Measurements from ENCODE around the gene CLHC1. TPM values are rescaled to one million over a fixed set of nuclear protein-coding genes. Genes with fewer than 3 reads are reported as not detected.
A peak's percentile ranks its signal among the peaks of the same experiment; 100 is the strongest.
"Not testable (repeated sequence)": the region's sequence is repeated elsewhere in the genome, so short reads cannot be mapped to it uniquely, and the experiment has no call there.

CLHC1 gene
- total RNA-seq, 1 experiment from 2014 or later: 3.0 TPM

GRCh38 chr2:55232863-55233657 lies 967 bp upstream of the CLHC1 start:
- peak; percentile 15 for DNase-seq (ENCODE audit: low read depth)

- peak; percentile 30 for DNase-seq (ENCODE audit: low read depth)
These were observed 478 bp downstream of the CLHC1 start for GRCh38 chr2:55231546-55232083.

- no peak for DNase-seq (ENCODE audit: low read depth)
These were observed 1.5 kb downstream of the CLHC1 start for GRCh38 chr2:55230551-55230950.

GRCh38 chr2:55229221-55229620 lies 2.9 kb downstream of the CLHC1 start:
- no peak for DNase-seq (ENCODE audit: low read depth)

- no peak for DNase-seq (ENCODE audit: low read depth)
These were observed 3.9 kb downstream of the CLHC1 start for GRCh38 chr2:55228226-55228563.

- peak; percentile 19 for DNase-seq (ENCODE audit: low read depth)
These were observed 4.5 kb downstream of the CLHC1 start for GRCh38 chr2:55227437-55228225.

- no peak for DNase-seq (ENCODE audit: low read depth)
These were observed 6.5 kb downstream of the CLHC1 start for GRCh38 chr2:55225481-55226020.

GRCh38 chr2:55224761-55225261 lies 7.3 kb downstream of the CLHC1 start:
- no peak for DNase-seq (ENCODE audit: low read depth)

GRCh38 chr2:55223958-55224760 lies 7.9 kb downstream of the CLHC1 start:
- DNase-seq (ENCODE audit: low read depth): no peak

- no peak for DNase-seq (ENCODE audit: low read depth)
These were observed 18.3 kb downstream of the CLHC1 start for GRCh38 chr2:55213822-55214221.

GRCh38 chr2:55204950-55205349 lies 27.1 kb downstream of the CLHC1 start:
- DNase-seq (ENCODE audit: low read depth): no peak

- DNase-seq (ENCODE audit: low read depth): no peak
These were observed 27.6 kb downstream of the CLHC1 start for GRCh38 chr2:55204536-55204935.

GRCh38 chr2:55200416-55200815 lies 31.7 kb downstream of the CLHC1 start:
- no peak for DNase-seq (ENCODE audit: low read depth)

- DNase-seq (ENCODE audit: low read depth): no peak
These were observed 35.6 kb downstream of the CLHC1 start for GRCh38 chr2:55196526-55196925.

- not testable (repeated sequence) for DNase-seq (ENCODE audit: low read depth)
These were observed 40.2 kb downstream of the CLHC1 start for GRCh38 chr2:55191888-55192287.

GRCh38 chr2:55186837-55187236 lies 45.3 kb downstream of the CLHC1 start:
- DNase-seq (ENCODE audit: low read depth): not testable (repeated sequence)

- no peak for DNase-seq (ENCODE audit: low read depth)
These were observed 51.7 kb downstream of the CLHC1 start for GRCh38 chr2:55180374-55180773.

GRCh38 chr2:55176094-55176415 lies 56.0 kb downstream of the CLHC1 start:
- no peak for DNase-seq (ENCODE audit: low read depth)

GRCh38 chr2:55175254-55176093 lies 56.6 kb downstream of the CLHC1 start:
- peak; percentile 62 for DNase-seq (ENCODE audit: low read depth)

GRCh38 chr2:55173438-55174054 lies 58.5 kb downstream of the CLHC1 start:
- no peak for DNase-seq (ENCODE audit: low read depth)
